A549 (cell line): ENCODE data around the gene LRRC7.

Experiments used
- EP300 ChIP-seq, 2 experiments: fragments of >200 bp; sonication (Bioruptor Twin); formaldehyde crosslinking; IDR thresholded peaks; 2 replicates in 1 of 2; 3 replicates in 1 of 2; pipeline ENCODE4 v1.6.1; 2016 to 2017
- HMGXB4 ChIP-seq: fragments of 250-450 bp; sonication (Bioruptor Pico); IDR thresholded peaks from 2 replicates; pipeline ENCODE4 v1.5.0; 2021; ENCODE audit warnings: mild to moderate bottlenecking, moderate library complexity, borderline replicate concordance
- POLR2A ChIP-seq: IDR thresholded peaks from 2 replicates; pipeline ENCODE4 v1.6.1; 2012; ENCODE audit warnings: mild to moderate bottlenecking, low read length
- TF ChIP-seq, protein P1 (sequence below): fragments of >200 bp; sonication (Bioruptor Twin); formaldehyde crosslinking; IDR thresholded peaks from 3 replicates; pipeline ENCODE4 v1.5.1; 2016
- TF ChIP-seq, protein P2 (sequence below): IDR thresholded peaks from 2 replicates; pipeline ENCODE4 v1.6.1; 2012; ENCODE audit warnings: low read depth, borderline replicate concordance
- TF ChIP-seq, protein P3 (sequence below): fragments of >200 bp; sonication (Bioruptor Twin); formaldehyde crosslinking; IDR thresholded peaks from 3 replicates; pipeline ENCODE4 v1.6.1; 2016

DNA sequence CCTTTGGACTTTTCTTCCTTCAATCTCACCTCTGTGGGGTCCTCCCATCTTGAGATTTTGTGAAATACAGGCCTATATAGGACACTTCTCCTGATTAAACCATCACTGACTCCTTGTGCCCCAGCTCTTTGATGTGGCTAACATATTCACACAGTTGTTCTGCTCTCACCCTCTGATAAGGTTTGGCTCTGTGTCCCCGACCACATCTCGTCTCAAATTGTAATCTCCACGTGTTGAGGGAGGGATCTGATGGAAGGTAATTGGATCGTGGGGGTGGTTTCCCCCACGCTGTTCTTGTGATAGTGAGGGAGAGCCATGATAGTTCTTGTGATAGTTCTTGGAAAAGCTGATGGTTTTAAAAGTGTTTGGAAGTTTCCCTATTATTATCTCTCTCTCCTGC, 19.7 kb downstream of the LRRC7 start:
- TF ChIP-seq, protein P1, sequence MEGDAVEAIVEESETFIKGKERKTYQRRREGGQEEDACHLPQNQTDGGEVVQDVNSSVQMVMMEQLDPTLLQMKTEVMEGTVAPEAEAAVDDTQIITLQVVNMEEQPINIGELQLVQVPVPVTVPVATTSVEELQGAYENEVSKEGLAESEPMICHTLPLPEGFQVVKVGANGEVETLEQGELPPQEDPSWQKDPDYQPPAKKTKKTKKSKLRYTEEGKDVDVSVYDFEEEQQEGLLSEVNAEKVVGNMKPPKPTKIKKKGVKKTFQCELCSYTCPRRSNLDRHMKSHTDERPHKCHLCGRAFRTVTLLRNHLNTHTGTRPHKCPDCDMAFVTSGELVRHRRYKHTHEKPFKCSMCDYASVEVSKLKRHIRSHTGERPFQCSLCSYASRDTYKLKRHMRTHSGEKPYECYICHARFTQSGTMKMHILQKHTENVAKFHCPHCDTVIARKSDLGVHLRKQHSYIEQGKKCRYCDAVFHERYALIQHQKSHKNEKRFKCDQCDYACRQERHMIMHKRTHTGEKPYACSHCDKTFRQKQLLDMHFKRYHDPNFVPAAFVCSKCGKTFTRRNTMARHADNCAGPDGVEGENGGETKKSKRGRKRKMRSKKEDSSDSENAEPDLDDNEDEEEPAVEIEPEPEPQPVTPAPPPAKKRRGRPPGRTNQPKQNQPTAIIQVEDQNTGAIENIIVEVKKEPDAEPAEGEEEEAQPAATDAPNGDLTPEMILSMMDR: no peak
- TF ChIP-seq, protein P2, sequence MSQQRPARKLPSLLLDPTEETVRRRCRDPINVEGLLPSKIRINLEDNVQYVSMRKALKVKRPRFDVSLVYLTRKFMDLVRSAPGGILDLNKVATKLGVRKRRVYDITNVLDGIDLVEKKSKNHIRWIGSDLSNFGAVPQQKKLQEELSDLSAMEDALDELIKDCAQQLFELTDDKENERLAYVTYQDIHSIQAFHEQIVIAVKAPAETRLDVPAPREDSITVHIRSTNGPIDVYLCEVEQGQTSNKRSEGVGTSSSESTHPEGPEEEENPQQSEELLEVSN: no peak
- TF ChIP-seq, protein P3, sequence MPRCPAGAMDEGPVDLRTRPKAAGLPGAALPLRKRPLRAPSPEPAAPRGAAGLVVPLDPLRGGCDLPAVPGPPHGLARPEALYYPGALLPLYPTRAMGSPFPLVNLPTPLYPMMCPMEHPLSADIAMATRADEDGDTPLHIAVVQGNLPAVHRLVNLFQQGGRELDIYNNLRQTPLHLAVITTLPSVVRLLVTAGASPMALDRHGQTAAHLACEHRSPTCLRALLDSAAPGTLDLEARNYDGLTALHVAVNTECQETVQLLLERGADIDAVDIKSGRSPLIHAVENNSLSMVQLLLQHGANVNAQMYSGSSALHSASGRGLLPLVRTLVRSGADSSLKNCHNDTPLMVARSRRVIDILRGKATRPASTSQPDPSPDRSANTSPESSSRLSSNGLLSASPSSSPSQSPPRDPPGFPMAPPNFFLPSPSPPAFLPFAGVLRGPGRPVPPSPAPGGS: no peak
- TF ChIP-seq HMGXB4 (CRISPR knock-in tag) (no peak), EP300 (IDR thresholded peaks at IDR 0.05) (no peak), POLR2A (no peak)
